ENCODE results near the gene SERTM1.

DNA sequence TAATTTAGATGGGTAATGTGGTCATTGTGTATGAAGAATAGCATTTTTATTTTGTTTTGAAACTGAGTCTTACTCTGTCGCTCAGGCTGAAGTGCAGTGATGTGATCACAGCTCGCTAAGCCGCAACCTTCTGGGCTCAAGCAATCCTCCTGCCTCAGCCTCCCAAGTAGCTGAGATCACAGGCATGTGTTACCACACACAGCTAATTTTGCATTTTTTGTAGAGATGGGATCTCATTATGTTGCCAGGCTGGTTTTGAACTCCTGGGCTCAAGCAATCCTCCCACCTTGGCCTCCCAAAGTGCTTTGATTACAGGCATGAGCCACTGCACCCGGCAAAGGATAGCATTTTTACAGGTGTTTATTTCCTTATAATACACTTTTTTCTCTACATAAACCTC lies 36.6 kb downstream of the SERTM1 start:
- TF ChIP-seq, protein P1, sequence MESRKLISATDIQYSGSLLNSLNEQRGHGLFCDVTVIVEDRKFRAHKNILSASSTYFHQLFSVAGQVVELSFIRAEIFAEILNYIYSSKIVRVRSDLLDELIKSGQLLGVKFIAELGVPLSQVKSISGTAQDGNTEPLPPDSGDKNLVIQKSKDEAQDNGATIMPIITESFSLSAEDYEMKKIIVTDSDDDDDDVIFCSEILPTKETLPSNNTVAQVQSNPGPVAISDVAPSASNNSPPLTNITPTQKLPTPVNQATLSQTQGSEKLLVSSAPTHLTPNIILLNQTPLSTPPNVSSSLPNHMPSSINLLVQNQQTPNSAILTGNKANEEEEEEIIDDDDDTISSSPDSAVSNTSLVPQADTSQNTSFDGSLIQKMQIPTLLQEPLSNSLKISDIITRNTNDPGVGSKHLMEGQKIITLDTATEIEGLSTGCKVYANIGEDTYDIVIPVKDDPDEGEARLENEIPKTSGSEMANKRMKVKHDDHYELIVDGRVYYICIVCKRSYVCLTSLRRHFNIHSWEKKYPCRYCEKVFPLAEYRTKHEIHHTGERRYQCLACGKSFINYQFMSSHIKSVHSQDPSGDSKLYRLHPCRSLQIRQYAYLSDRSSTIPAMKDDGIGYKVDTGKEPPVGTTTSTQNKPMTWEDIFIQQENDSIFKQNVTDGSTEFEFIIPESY (IDR thresholded peaks at IDR 0.05) = no peak
- TF ChIP-seq JUND (IDR thresholded peaks at IDR 0.05) = no peak
- TF ChIP-seq, protein P2, sequence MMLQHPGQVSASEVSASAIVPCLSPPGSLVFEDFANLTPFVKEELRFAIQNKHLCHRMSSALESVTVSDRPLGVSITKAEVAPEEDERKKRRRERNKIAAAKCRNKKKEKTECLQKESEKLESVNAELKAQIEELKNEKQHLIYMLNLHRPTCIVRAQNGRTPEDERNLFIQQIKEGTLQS (IDR thresholded peaks at IDR 0.05) = no peak
- TF ChIP-seq, protein P3, sequence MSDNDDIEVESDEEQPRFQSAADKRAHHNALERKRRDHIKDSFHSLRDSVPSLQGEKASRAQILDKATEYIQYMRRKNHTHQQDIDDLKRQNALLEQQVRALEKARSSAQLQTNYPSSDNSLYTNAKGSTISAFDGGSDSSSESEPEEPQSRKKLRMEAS (IDR thresholded peaks at IDR 0.05) = no peak
- TF ChIP-seq, protein P4, sequence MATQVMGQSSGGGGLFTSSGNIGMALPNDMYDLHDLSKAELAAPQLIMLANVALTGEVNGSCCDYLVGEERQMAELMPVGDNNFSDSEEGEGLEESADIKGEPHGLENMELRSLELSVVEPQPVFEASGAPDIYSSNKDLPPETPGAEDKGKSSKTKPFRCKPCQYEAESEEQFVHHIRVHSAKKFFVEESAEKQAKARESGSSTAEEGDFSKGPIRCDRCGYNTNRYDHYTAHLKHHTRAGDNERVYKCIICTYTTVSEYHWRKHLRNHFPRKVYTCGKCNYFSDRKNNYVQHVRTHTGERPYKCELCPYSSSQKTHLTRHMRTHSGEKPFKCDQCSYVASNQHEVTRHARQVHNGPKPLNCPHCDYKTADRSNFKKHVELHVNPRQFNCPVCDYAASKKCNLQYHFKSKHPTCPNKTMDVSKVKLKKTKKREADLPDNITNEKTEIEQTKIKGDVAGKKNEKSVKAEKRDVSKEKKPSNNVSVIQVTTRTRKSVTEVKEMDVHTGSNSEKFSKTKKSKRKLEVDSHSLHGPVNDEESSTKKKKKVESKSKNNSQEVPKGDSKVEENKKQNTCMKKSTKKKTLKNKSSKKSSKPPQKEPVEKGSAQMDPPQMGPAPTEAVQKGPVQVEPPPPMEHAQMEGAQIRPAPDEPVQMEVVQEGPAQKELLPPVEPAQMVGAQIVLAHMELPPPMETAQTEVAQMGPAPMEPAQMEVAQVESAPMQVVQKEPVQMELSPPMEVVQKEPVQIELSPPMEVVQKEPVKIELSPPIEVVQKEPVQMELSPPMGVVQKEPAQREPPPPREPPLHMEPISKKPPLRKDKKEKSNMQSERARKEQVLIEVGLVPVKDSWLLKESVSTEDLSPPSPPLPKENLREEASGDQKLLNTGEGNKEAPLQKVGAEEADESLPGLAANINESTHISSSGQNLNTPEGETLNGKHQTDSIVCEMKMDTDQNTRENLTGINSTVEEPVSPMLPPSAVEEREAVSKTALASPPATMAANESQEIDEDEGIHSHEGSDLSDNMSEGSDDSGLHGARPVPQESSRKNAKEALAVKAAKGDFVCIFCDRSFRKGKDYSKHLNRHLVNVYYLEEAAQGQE (IDR thresholded peaks at IDR 0.05) = no peak
- TF ChIP-seq EGR1 (IDR thresholded peaks at IDR 0.05; ENCODE audit: low read depth in 2 of 2) = no peak
